ENCODE measurements around the gene BAMBI. TPM values are rescaled to one million over a fixed set of nuclear protein-coding genes. Genes with fewer than 3 reads are reported as not detected.

The BAMBI gene
- total RNA-seq, 1 donor from 2014 or later: 50.6 TPM

- peaks cover 42% of the 10 kb centered on the region for H3K4me1 Mint-ChIP-seq (ENCODE audit: low read depth, unreplicated experiment)
- no peak for FAIRE-seq
Measured at GRCh38 chr10:28684157-28684985, 7.0 kb downstream of the BAMBI start.

GRCh38 chr10:28684986-28685580 lies 7.8 kb downstream of the BAMBI start:
- Histone ChIP-seq H3K79me2 (ENCODE audit: insufficient read depth, low read length) (peaks cover 23% of the 10 kb centered on the region), H4K20me1 (ENCODE audit: insufficient read depth, low read length) (peaks cover 32% of the 10 kb centered on the region), H3K27me3 (ENCODE audit: insufficient read depth, low read length) (no peaks in the 10 kb centered on the region), H3K9ac (ENCODE audit: low read length) (no peak overlapping the region), H3K4me1 (ENCODE audit: insufficient read depth, low read length) (peaks cover 12% of the 10 kb centered on the region), H3K27ac (ENCODE audit: low read depth, low read length) (no peak overlapping the region), H3K4me3 (ENCODE audit: insufficient read depth, low read depth, low read length) (no peak overlapping the region), H2AFZ (ENCODE audit: low read depth, low read length) (no peak overlapping the region), H3K36me3 (ENCODE audit: insufficient read depth, low read length) (peaks cover 11% of the 10 kb centered on the region), H3K9me3 (ENCODE audit: insufficient read depth, low read depth, low read length) (no peaks in the 10 kb centered on the region), H3K4me2 (ENCODE audit: low read length) (no peak overlapping the region)
- H3K4me1 Mint-ChIP-seq (ENCODE audit: low read depth, unreplicated experiment): peaks cover 42% of the 10 kb centered on the region
- no peak for DNase-seq (ENCODE audit: low read depth)
- peaks cover 12% of the 10 kb centered on the region for H3K36me3 Mint-ChIP-seq (ENCODE audit: low read depth, unreplicated experiment)
- H3K9me3 Mint-ChIP-seq (ENCODE audit: unreplicated experiment): no peaks in the 10 kb centered on the region
- no peak overlapping the region for H3K27ac Mint-ChIP-seq (ENCODE audit: unreplicated experiment)
- H3K27me3 Mint-ChIP-seq (ENCODE audit: low read depth, unreplicated experiment): no peaks in the 10 kb centered on the region
- FAIRE-seq: no peak
- no peak for TF ChIP-seq CTCF (IDR thresholded peaks at IDR 0.05; ENCODE audit: insufficient read depth, low read depth, low read length)
- no peak for TF ChIP-seq EZH2 (IDR thresholded peaks at IDR 0.05; ENCODE audit: insufficient read depth, low read length)
- no peak overlapping the region for H3K4me3 Mint-ChIP-seq (ENCODE audit: unreplicated experiment)

More at GRCh38 chr10:28684157-28684985, 7.0 kb downstream of the BAMBI start:
- Histone ChIP-seq H3K9me3 (ENCODE audit: insufficient read depth, low read depth, low read length) (no peaks in the 10 kb centered on the region), H3K4me1 (ENCODE audit: insufficient read depth, low read length) (peaks cover 12% of the 10 kb centered on the region), H3K27me3 (ENCODE audit: insufficient read depth, low read length) (no peaks in the 10 kb centered on the region), H2AFZ (ENCODE audit: low read depth, low read length) (no peak overlapping the region), H3K4me3 (ENCODE audit: insufficient read depth, low read depth, low read length) (no peak overlapping the region), H4K20me1 (ENCODE audit: insufficient read depth, low read length) (peaks cover 37% of the 10 kb centered on the region), H3K9ac (ENCODE audit: low read length) (no peak overlapping the region), H3K4me2 (ENCODE audit: low read length) (no peak overlapping the region), H3K79me2 (ENCODE audit: insufficient read depth, low read length) (peaks cover 30% of the 10 kb centered on the region), H3K27ac (ENCODE audit: low read depth, low read length) (no peak overlapping the region), H3K36me3 (ENCODE audit: insufficient read depth, low read length) (peaks cover 11% of the 10 kb centered on the region)
- H3K27me3 Mint-ChIP-seq (ENCODE audit: low read depth, unreplicated experiment): no peaks in the 10 kb centered on the region
- TF ChIP-seq CTCF (IDR thresholded peaks at IDR 0.05; ENCODE audit: insufficient read depth, low read depth, low read length): no peak
- TF ChIP-seq EZH2 (IDR thresholded peaks at IDR 0.05; ENCODE audit: insufficient read depth, low read length): no peak
- H3K9me3 Mint-ChIP-seq (ENCODE audit: unreplicated experiment): no peaks in the 10 kb centered on the region
- H3K4me3 Mint-ChIP-seq (ENCODE audit: unreplicated experiment): no peak overlapping the region
- DNase-seq (ENCODE audit: low read depth): no peak
- H3K27ac Mint-ChIP-seq (ENCODE audit: unreplicated experiment): no peak overlapping the region
- peaks cover 12% of the 10 kb centered on the region for H3K36me3 Mint-ChIP-seq (ENCODE audit: low read depth, unreplicated experiment)

All from astrocyte (in vitro differentiated cells and primary cell).